Adrenal gland (tissue), 5 donors: Measurements from ENCODE around the gene SPO11.

Source experiments
- CTCF ChIP-seq, 6 experiments: fragments of 450-650 bp in 4 of 6; fragments of 200-600 bp in 2 of 6; sonication (generic) in 1 of 6; IDR thresholded peaks; 1 replicate in 5 of 6; 2 replicates in 1 of 6; pipeline versions ENCODE4 v1.5.1 to v1.8.0; 2016 to 2021; ENCODE audit warnings: antibody characterized with exemption in 6 of 6, mild to moderate bottlenecking in 2 of 6, moderate library complexity in 1 of 6
- POLR2A ChIP-seq, 2 donors: fragments of 450-650 bp; IDR thresholded peaks; one replicate each; pipeline ENCODE4 v1.6.1; 2017; ENCODE audit warnings: antibody characterized with exemption in 2 of 2, mild to moderate bottlenecking in 2 of 2, moderate library complexity in 1 of 2
- donor health status: DM: no; HTN: no; CAD: no.

DNA sequence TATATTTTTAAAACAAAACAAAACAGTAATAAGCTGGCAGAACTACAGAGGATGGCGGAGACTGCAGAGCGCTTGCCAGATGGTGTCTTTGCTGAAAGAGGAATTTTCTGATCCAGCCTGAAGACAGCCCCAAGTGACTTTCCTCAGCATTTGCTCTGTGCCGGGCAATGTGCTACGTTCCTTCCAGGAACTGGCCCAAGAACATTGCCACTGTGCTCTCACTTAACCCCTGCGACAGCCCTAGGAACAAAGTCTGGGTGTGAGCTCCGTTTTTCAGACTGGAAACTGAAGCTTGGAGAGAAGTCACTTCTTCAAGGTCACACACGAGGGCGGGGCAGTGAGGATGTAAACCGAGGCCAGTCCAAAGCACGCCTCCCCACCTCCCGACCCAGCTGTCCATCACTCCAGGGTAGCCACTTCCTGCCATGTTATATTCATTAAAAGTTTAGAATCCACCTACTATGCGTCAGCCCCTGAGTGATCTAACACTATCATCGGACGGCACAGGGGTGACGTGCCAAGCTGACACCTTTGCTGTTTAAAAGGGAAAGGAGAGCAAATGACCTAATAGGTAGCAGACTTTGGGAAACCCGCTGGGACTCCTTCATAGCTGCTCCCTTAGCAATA, 40.8 kb upstream of the SPO11 start:
- TF ChIP-seq CTCF (IDR thresholded peaks at IDR 0.05) = no peak
- TF ChIP-seq POLR2A (IDR thresholded peaks at IDR 0.05) = no peak
